ENCODE results near the gene SYF2. TPM values are rescaled to one million over a fixed set of nuclear protein-coding genes. Genes with fewer than 3 reads are reported as not detected.
"Not testable (repeated sequence)": the region's sequence is repeated elsewhere in the genome, so short reads cannot be mapped to it uniquely, and the experiment has no call there.

The SYF2 gene
- total RNA-seq, 1 donor from 2014 or later: 43.7 TPM

- peak; percentile 9 for TF ChIP-seq CTCF (IDR thresholded peaks at IDR 0.05; ENCODE audit: insufficient read depth, low read length, severe bottlenecking)
- not testable (repeated sequence) for H3K36me3 ChIP-seq (ENCODE audit: control insufficient read depth, insufficient read depth, low read length); H3K4me3 ChIP-seq (ENCODE audit: low read depth, low read length); FAIRE-seq; H3K27me3 ChIP-seq (ENCODE audit: control insufficient read depth, insufficient read depth, low read length)
- peak; percentile 71 for DNase-seq (ENCODE audit: low read depth)
These were observed 27.5 kb upstream of the SYF2 start for GRCh38 chr1:25259813-25260212.

GRCh38 chr1:25257196-25257595, 24.9 kb upstream of the SYF2 start:
- FAIRE-seq (no peak), DNase-seq (ENCODE audit: low read depth) (no peak)
- Histone ChIP-seq H3K4me3 (ENCODE audit: low read depth, low read length) (no peak overlapping the region), H3K36me3 (ENCODE audit: control insufficient read depth, insufficient read depth, low read length) (no peaks in the 10 kb centered on the region), H3K27me3 (ENCODE audit: control insufficient read depth, insufficient read depth, low read length) (no peaks in the 10 kb centered on the region)
- TF ChIP-seq CTCF (IDR thresholded peaks at IDR 0.05; ENCODE audit: insufficient read depth, low read length, severe bottlenecking): no peak

DNA sequence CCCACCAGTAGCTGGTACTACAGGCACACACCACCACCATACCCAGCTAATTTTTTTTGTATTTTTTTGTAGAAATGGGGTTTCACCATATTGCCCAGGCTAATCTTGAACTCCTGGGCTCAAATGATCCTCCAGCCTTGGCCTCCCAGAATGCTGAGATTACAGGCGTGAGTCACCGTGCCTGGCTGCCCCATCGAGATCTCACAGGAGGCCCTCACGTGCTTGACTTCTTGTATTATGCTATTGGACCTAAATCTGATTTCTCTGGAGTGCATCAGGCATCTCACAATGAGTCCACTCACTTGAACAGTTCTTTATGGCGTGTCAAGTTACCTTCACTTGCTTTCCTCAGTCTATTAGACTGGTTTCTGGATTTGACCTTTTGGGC, 24.3 kb upstream of the SYF2 start:
- DNase-seq (ENCODE audit: low read depth): no peak
- Histone ChIP-seq H3K27me3 (ENCODE audit: control insufficient read depth, insufficient read depth, low read length) (no peaks in the 10 kb centered on the region), H3K36me3 (ENCODE audit: control insufficient read depth, insufficient read depth, low read length) (no peaks in the 10 kb centered on the region), H3K4me3 (ENCODE audit: low read depth, low read length) (no peak overlapping the region)
- FAIRE-seq: no peak
- TF ChIP-seq CTCF (IDR thresholded peaks at IDR 0.05; ENCODE audit: insufficient read depth, low read length, severe bottlenecking): no peak

GRCh38 chr1:25255706-25256577, 23.6 kb upstream of the SYF2 start:
- H3K4me3 ChIP-seq (ENCODE audit: low read depth, low read length): no peak overlapping the region
- no peaks in the 10 kb centered on the region for H3K27me3 ChIP-seq (ENCODE audit: control insufficient read depth, insufficient read depth, low read length)
- no peak for TF ChIP-seq CTCF (IDR thresholded peaks at IDR 0.05; ENCODE audit: insufficient read depth, low read length, severe bottlenecking)
- FAIRE-seq (no peak), DNase-seq (ENCODE audit: low read depth) (no peak)
- H3K36me3 ChIP-seq (ENCODE audit: control insufficient read depth, insufficient read depth, low read length): no peaks in the 10 kb centered on the region

DNA sequence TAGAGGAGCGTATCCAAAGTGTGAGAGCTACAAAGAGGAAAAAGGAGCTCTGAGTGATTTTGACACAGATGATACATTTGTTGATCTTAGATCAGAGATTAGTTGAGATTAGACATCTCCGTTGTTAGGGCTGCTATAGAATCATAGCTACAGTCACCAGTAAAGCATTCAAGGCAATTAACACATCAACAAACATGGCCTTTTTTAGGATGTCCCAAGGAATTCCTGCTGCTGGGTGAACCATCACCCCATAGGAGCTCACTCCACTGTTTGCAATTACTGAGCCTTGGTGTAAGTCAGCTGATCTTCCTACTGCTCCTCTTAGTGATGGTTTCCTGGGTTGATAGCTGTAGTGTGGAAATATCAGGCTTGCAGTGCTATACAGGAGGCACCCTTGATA, 21.6 kb upstream of the SYF2 start:
- DNase-seq (ENCODE audit: low read depth) (peak; percentile 36), FAIRE-seq (peak; percentile 7)
- no peak for TF ChIP-seq CTCF (IDR thresholded peaks at IDR 0.05; ENCODE audit: insufficient read depth, low read length, severe bottlenecking)

More for the DNA sequence above, 21.6 kb upstream of the SYF2 start:
- H3K27me3 ChIP-seq (ENCODE audit: control insufficient read depth, insufficient read depth, low read length): no peaks in the 10 kb centered on the region
- no peak overlapping the region for H3K4me3 ChIP-seq (ENCODE audit: low read depth, low read length)
- no peaks in the 10 kb centered on the region for H3K36me3 ChIP-seq (ENCODE audit: control insufficient read depth, insufficient read depth, low read length)
